Measurements from ENCODE around the gene ALOX5. TPM values are rescaled to one million over a fixed set of nuclear protein-coding genes. Genes with fewer than 3 reads are reported as not detected.
A peak's percentile ranks its signal among the peaks of the same experiment; 100 is the strongest.

Gene ALOX5
- total and polyA plus RNA-seq, 10 donors = 69.3 to 357 (median 154) TPM

- peaks cover 10 to 90% (median 76%) of the 10 kb centered on the region in 6 donors for H3K4me1 ChIP-seq
- no peak for DNase-seq
- intact Hi-C loops (cut with DNase I; ENCODE audit: low total_unique reads) = no loop called here
- no peak overlapping the region for H3K4me3 ChIP-seq
- H3K9me3 ChIP-seq = no peaks in the 10 kb centered on the region
- peak overlapping the region in 3 of 8 donors; percentile 89 to 94 (median 93) for H3K27ac ChIP-seq
- no peak for TF ChIP-seq CTCF (IDR thresholded peaks at IDR 0.05 in 8 of 11, conservative IDR thresholded peaks at IDR 0.05 in 3 of 11)
- no peak for TF ChIP-seq POLR2A (IDR thresholded peaks at IDR 0.05)
- TF ChIP-seq POLR2AphosphoS5 (IDR thresholded peaks at IDR 0.05) = no peak
- H3K27me3 ChIP-seq (replicated peaks in 1 of 7) = peaks cover 0 to 48% (median 18%) of the 10 kb centered on the region in 7 donors
- H3K36me3 ChIP-seq = no peaks in the 10 kb centered on the region
- WGBS, 5 donors = 83 to 89% (median 85%) methylated on average over 9 of the region's 9 CpGs
These were observed 1.6 kb upstream of the ALOX5 start for GRCh38 chr10:45372251-45372951.

GRCh38 chr10:45373003-45373575 lies 927 bp upstream of the ALOX5 start:
- Histone ChIP-seq H3K4me1 (peaks cover 12 to 97% (median 82%) of the 10 kb centered on the region in 6 donors), H3K4me3 (peak overlapping the region; percentile 27 to 88 (median 66)), H3K27ac (peak overlapping the region in 6 of 8 donors; percentile 71 to 96 (median 91)), H3K27me3 (replicated peaks in 1 of 7) (peaks cover 0 to 51% (median 18%) of the 10 kb centered on the region in 7 donors), H3K36me3 (no peaks in the 10 kb centered on the region), H3K9me3 (no peaks in the 10 kb centered on the region)
- intact Hi-C loops (cut with DNase I; ENCODE audit: low total_unique reads) = no loop called here
- peak; percentile 89 for DNase-seq
- WGBS, 5 donors = 1 to 3% (median 3%) methylated on average over 16 to 32 of the region's 32 CpGs
- TF ChIP-seq POLR2A (IDR thresholded peaks at IDR 0.05) (no peak), POLR2AphosphoS5 (IDR thresholded peaks at IDR 0.05) (peak in 1 of 3 donors; percentile 3)

DNA sequence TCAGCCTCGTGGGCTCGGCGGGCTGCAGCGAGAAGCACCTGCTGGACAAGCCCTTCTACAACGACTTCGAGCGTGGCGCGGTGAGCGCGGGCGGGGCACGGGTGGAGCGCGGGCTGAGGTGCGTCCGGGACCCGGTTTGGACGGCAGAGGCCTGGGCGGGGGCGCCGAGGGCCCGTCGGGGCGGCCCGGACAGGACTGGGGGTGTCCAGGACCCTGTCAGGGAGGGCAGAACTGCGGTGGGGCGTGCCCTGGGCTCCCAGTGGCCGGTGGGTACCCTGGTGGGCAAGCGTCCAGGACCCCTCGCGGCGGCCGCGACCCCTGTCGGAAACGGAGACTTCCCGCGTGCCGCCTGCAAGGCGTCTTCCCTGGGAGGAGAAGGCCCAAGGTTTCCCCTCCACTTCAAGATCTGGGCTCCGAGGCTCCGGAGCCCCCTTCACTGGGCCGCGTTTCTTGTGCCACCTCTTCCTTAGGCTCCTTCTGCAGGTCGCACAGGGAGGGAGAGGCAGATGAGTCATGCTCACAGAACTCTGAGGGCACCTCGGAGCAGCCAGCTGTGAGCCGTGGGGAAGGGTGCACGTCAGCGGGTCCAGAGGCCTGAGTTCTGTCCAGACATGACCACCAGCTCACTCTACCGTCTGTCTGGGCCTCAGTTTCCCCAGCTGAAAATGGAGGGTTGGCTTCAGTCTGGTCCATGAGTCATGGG lies 485 bp downstream of the ALOX5 start:
- peak overlapping the region; percentile 30 to 96 (median 87) for H3K27ac ChIP-seq
- H3K36me3 ChIP-seq = no peaks in the 10 kb centered on the region
- peaks cover 0 to 62% (median 18%) of the 10 kb centered on the region in 7 donors for H3K27me3 ChIP-seq (replicated peaks in 1 of 7)
- intact Hi-C loops (cut with DNase I; ENCODE audit: low total_unique reads) = no loop called here
- peak; percentile 86 for DNase-seq
- H3K4me3 ChIP-seq = peak overlapping the region; percentile 27 to 88 (median 66)
- no peak for TF ChIP-seq POLR2AphosphoS5 (IDR thresholded peaks at IDR 0.05)
- TF ChIP-seq CTCF (IDR thresholded peaks at IDR 0.05 in 8 of 11, conservative IDR thresholded peaks at IDR 0.05 in 3 of 11) = no peak
- TF ChIP-seq POLR2A (IDR thresholded peaks at IDR 0.05) = no peak
- WGBS, 5 donors = 8 to 15% (median 10%) methylated on average over 14 to 51 of the region's 51 CpGs
- no peaks in the 10 kb centered on the region for H3K9me3 ChIP-seq
- peaks cover 12 to 100% (median 92%) of the 10 kb centered on the region in 6 donors for H3K4me1 ChIP-seq

GRCh38 chr10:45375101-45375500 lies 1.1 kb downstream of the ALOX5 start:
- Histone ChIP-seq H3K9me3 (no peaks in the 10 kb centered on the region), H3K36me3 (peaks cover 0 to 4% (median 0%) of the 10 kb centered on the region in 6 donors), H3K27me3 (replicated peaks in 1 of 7) (peaks cover 0 to 62% (median 18%) of the 10 kb centered on the region in 7 donors), H3K4me3 (peak overlapping the region; percentile 27 to 88 (median 66)), H3K27ac (peak overlapping the region in 7 of 8 donors; percentile 71 to 96 (median 89)), H3K4me1 (peaks cover 12 to 100% (median 92%) of the 10 kb centered on the region in 6 donors)
- intact Hi-C loops (cut with DNase I; ENCODE audit: low total_unique reads) = no loop called here
- TF ChIP-seq CTCF (IDR thresholded peaks at IDR 0.05 in 8 of 11, conservative IDR thresholded peaks at IDR 0.05 in 3 of 11) (no peak), POLR2A (IDR thresholded peaks at IDR 0.05) (no peak), POLR2AphosphoS5 (IDR thresholded peaks at IDR 0.05) (no peak)
- peak; percentile 67 for DNase-seq
- 73 to 93% (median 87%) methylated on average over 8 of the region's 8 CpGs for WGBS, 5 donors

Measured in spleen (tissue), 11 donors.